Epithelial cell of proximal tubule (primary cell): ENCODE results near the gene ZFP2. TPM values are rescaled to one million over a fixed set of nuclear protein-coding genes. Genes with fewer than 3 reads are reported as not detected.

ENCODE experiments used
- DNase-seq: peaks from one replicate; pipeline ENCODE4 v3.0.0-alpha.2; 2011; ENCODE audit warnings: low read depth
- H3K4me3 ChIP-seq: 2 replicates; pipeline ENCODE4 v1.5.1; 2011; ENCODE audit warnings: low read depth, mild to moderate bottlenecking, low read length
- CTCF ChIP-seq: conservative IDR thresholded peaks from 2 replicates; pipeline ENCODE4 v1.5.1; 2012; ENCODE audit warnings: low read depth, mild to moderate bottlenecking, low read length
- total RNA-seq: library from RNA; depleted of rRNA; stranded (reverse); fragments of >200 nt; gene quantifications from 2 replicates; pipeline ENCODE4 v1.2.3, GENCODE V29; 2015

The ZFP2 gene
- total RNA-seq, 1 donor from 2014 or later = 0.86 TPM

DNA sequence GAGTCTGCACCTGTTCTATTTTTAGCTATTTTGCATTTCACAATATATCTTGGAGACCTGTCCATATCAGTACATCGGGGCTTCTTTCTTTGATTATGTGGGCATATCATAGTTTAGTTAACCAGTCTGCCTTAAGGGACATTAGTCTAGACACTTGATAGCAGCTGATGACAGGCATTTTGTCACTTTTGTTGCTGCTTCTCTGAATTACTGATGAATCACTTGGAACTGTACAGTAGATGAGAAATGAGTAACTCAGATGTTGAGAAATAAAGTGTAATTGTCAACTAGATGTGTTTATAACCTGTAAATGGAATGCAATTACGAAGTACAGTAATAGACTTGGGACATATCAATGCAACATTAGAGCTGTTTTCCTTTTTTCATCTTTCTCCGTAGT, 7.1 kb downstream of the ZFP2 start:
- no peak overlapping the region for H3K4me3 ChIP-seq
- TF ChIP-seq CTCF = no peak
- DNase-seq = no peak

- no peak for DNase-seq
- TF ChIP-seq CTCF = no peak
- no peak overlapping the region for H3K4me3 ChIP-seq
Observed at GRCh38 chr5:178931846-178932760, 36.4 kb downstream of the ZFP2 start.

- peak; percentile 27 for DNase-seq
- TF ChIP-seq CTCF = no peak
Observed at GRCh38 chr5:178940569-178941360, 45.1 kb downstream of the ZFP2 start, which contains the start of gene ZNF454. TSS of gene ZNF454 (plus strand) at chr5:178941198. CDS start at chr5:178942792, 1,594 bp downstream.

DNA sequence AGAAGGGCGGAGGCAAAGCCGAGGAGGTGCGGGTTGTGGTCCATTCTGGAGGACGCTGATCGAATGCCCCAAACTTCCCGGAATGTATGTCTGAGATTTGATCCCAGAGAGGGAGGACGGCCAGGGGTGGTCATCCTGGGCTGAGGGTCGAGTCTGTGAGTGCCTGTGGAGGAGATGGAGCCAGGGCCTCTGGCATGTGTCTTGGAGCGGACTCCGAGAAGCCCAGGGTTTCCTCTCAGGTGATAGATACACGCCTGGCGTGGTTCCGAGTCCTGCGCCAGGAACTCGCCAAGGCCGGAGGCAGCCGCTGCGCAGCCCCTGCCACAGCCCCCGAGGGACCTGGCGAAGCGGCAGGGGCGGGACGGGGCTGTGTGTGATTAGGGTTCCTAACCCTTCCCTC, 45.6 kb downstream of the ZFP2 start:
- no peak for DNase-seq
- no peak for TF ChIP-seq CTCF
- peak overlapping the region; percentile 62 for H3K4me3 ChIP-seq

More at GRCh38 chr5:178940569-178941360, 45.1 kb downstream of the ZFP2 start, which contains the start of gene ZNF454:
- peak within 1 kb of the TSS; percentile 62 for H3K4me3 ChIP-seq

DNA sequence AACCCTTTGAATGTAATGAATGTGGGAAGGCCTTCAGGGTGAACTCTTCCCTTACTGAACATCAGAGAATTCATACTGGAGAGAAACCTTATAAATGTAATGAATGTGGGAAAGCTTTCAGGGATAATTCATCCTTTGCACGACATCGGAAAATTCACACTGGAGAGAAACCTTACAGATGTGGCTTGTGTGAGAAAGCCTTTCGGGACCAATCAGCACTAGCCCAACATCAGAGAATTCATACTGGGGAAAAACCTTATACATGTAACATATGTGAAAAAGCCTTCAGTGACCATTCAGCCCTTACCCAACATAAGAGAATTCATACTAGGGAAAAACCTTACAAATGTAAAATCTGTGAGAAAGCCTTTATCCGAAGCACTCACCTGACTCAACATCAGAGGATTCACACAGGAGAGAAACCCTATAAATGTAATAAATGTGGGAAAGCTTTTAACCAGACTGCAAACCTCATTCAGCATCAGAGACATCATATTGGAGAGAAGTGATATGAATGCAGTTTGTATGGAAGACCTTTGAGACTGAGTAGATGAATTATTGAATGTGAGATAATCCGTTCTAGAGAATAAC, 69.8 kb downstream of the ZFP2 start:
- no peak for DNase-seq
- TF ChIP-seq CTCF = no peak
- no peak overlapping the region for H3K4me3 ChIP-seq

DNA sequence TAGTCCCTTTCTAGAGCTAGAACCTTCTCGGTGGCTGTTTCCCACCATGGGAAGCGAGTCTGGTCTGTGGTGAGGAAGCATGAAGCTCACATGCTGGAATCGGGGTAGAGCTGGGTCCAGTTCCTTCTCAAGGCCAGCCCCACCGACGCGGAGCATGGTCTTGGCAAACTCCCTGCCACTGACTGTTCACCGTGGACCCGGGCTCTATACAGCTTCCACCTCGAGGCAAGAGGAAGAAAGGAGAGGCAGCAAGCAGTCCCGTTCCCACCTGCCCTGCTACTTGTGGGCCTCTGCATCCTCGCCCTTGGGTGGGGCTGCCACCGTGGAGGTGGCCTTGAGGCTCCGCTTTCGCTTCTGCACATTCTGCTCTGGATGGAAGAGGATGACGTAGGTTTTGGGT, 85.7 kb downstream of the ZFP2 start:
- no peak for TF ChIP-seq CTCF
- DNase-seq = no peak

More for the DNA sequence above, 85.7 kb downstream of the ZFP2 start:
- no peak overlapping the region for H3K4me3 ChIP-seq

Other genes with a start within 250 kb of the ZFP2 start
- gene ZNF354A, start 165.3 kb upstream of the ZFP2 start, total RNA-seq = 6.2 and 12.3 TPM in 2 replicates
- gene ZNF354B, start 36.0 kb upstream of the ZFP2 start, total RNA-seq = 3.5 and 3.7 TPM in 2 replicates
- 0.87 and 1.7 TPM in 2 replicates for gene ZNF454, start 45.3 kb downstream of the ZFP2 start, total RNA-seq
- not detected in 2 replicates for gene GRM6, start 99.4 kb downstream of the ZFP2 start, total RNA-seq
- gene ZNF879, start 127.9 kb downstream of the ZFP2 start, total RNA-seq = 2.2 and 2.4 TPM in 2 replicates
- gene ZNF354C, start 164.5 kb downstream of the ZFP2 start, total RNA-seq = 2.4 and 3.1 TPM in 2 replicates